Mucosa of rectum (tissue), 2 donors: ENCODE data around the gene ROR2.

ENCODE experiments used
- H3K27ac ChIP-seq, 2 donors: one replicate each; pipeline ENCODE4 v1.7.0; 2013; ENCODE audit warnings: inconsistent platforms in 2 of 2, low read depth in 2 of 2, low read length in 2 of 2
- H3K27me3 ChIP-seq, 2 donors: one replicate each; pipeline ENCODE4 v1.7.0; 2013; ENCODE audit warnings: low read length in 2 of 2; ENCODE audit not compliant: control insufficient read depth in 2 of 2, insufficient read depth in 2 of 2
- H3K36me3 ChIP-seq, 2 donors: one replicate each; pipeline ENCODE4 v1.7.0; 2013; ENCODE audit warnings: low read length in 2 of 2; ENCODE audit not compliant: control insufficient read depth in 2 of 2, insufficient read depth in 2 of 2
- H3K4me1 ChIP-seq, 2 donors: one replicate each; pipeline ENCODE4 v1.7.0; 2013; ENCODE audit warnings: low read length in 2 of 2, mild to moderate bottlenecking in 1 of 2; ENCODE audit not compliant: control insufficient read depth in 2 of 2, insufficient read depth in 2 of 2
- H3K4me3 ChIP-seq, 2 donors: one replicate each; pipeline ENCODE4 v1.7.0; 2013; ENCODE audit warnings: low read length in 2 of 2
- H3K9ac ChIP-seq, 2 donors: one replicate each; pipeline ENCODE4 v1.7.0; 2013; ENCODE audit warnings: low read length in 2 of 2, low read depth in 1 of 2, mild to moderate bottlenecking in 1 of 2
- H3K9me3 ChIP-seq, 2 donors: one replicate each; pipeline ENCODE4 v1.7.0; 2013; ENCODE audit warnings: low read length in 2 of 2; ENCODE audit not compliant: control insufficient read depth in 2 of 2
- donor health status: healthy.
- donor health status: Normal muscosa, but diverticular disease.

Gene ROR2

GRCh38 chr9:91814753-91815152 lies 135.3 kb downstream of the ROR2 start:
- H3K4me3 ChIP-seq: no peak overlapping the region
- H3K36me3 ChIP-seq: no peaks in the 10 kb centered on the region
- no peak overlapping the region for H3K9ac ChIP-seq
- H3K27me3 ChIP-seq: no peaks in the 10 kb centered on the region
- peaks cover 8 to 13% of the 10 kb centered on the region in 2 donors for H3K4me1 ChIP-seq
- no peak overlapping the region for H3K27ac ChIP-seq
- H3K9me3 ChIP-seq: no peaks in the 10 kb centered on the region

- H3K9me3 ChIP-seq: no peaks in the 10 kb centered on the region
- H3K27me3 ChIP-seq: no peaks in the 10 kb centered on the region
- H3K36me3 ChIP-seq: no peaks in the 10 kb centered on the region
- H3K4me1 ChIP-seq: peaks cover 8 to 13% of the 10 kb centered on the region in 2 donors
- no peak overlapping the region for H3K27ac ChIP-seq
- no peak overlapping the region for H3K9ac ChIP-seq
- H3K4me3 ChIP-seq: no peak overlapping the region
These were observed 135.8 kb downstream of the ROR2 start for GRCh38 chr9:91814201-91814600.

GRCh38 chr9:91813176-91813795 lies 136.7 kb downstream of the ROR2 start:
- Histone ChIP-seq H3K4me1 (peaks cover 6 to 13% of the 10 kb centered on the region in 2 donors), H3K36me3 (no peaks in the 10 kb centered on the region), H3K9ac (no peak overlapping the region), H3K4me3 (no peak overlapping the region), H3K27me3 (no peaks in the 10 kb centered on the region), H3K27ac (peak overlapping the region in 1 of 2 donors; percentile 5), H3K9me3 (no peaks in the 10 kb centered on the region)

GRCh38 chr9:91812191-91812590 lies 137.8 kb downstream of the ROR2 start:
- Histone ChIP-seq H3K4me1 (peaks cover 4 to 9% of the 10 kb centered on the region in 2 donors), H3K9me3 (no peaks in the 10 kb centered on the region), H3K9ac (no peak overlapping the region), H3K27me3 (no peaks in the 10 kb centered on the region), H3K4me3 (no peak overlapping the region), H3K36me3 (no peaks in the 10 kb centered on the region), H3K27ac (no peak overlapping the region)

- Histone ChIP-seq H3K36me3 (no peaks in the 10 kb centered on the region), H3K27me3 (no peaks in the 10 kb centered on the region), H3K9me3 (no peaks in the 10 kb centered on the region), H3K9ac (no peak overlapping the region), H3K4me1 (peaks cover 4 to 6% of the 10 kb centered on the region in 2 donors), H3K27ac (no peak overlapping the region), H3K4me3 (no peak overlapping the region)
These were observed 138.8 kb downstream of the ROR2 start for GRCh38 chr9:91811024-91811909.

- no peak overlapping the region for H3K27ac ChIP-seq
- H3K36me3 ChIP-seq: no peaks in the 10 kb centered on the region
- H3K9me3 ChIP-seq: no peaks in the 10 kb centered on the region
- no peaks in the 10 kb centered on the region for H3K27me3 ChIP-seq
- peaks cover 4 to 6% of the 10 kb centered on the region in 2 donors for H3K4me1 ChIP-seq
- no peak overlapping the region for H3K4me3 ChIP-seq
- no peak overlapping the region for H3K9ac ChIP-seq
These were observed 139.6 kb downstream of the ROR2 start for GRCh38 chr9:91810286-91810905.

GRCh38 chr9:91809581-91810285 lies 140.3 kb downstream of the ROR2 start:
- H3K9ac ChIP-seq: no peak overlapping the region
- H3K27ac ChIP-seq: no peak overlapping the region
- no peaks in the 10 kb centered on the region for H3K27me3 ChIP-seq
- H3K9me3 ChIP-seq: no peaks in the 10 kb centered on the region
- no peak overlapping the region for H3K4me3 ChIP-seq
- no peaks in the 10 kb centered on the region for H3K36me3 ChIP-seq
- peaks cover 3 to 4% of the 10 kb centered on the region in 2 donors for H3K4me1 ChIP-seq

GRCh38 chr9:91807643-91808246 lies 142.3 kb downstream of the ROR2 start:
- H3K9ac ChIP-seq: no peak overlapping the region
- no peaks in the 10 kb centered on the region for H3K36me3 ChIP-seq
- H3K4me3 ChIP-seq: no peak overlapping the region
- H3K27me3 ChIP-seq: no peaks in the 10 kb centered on the region
- H3K4me1 ChIP-seq: peaks cover 2 to 3% of the 10 kb centered on the region in 2 donors
- no peaks in the 10 kb centered on the region for H3K9me3 ChIP-seq
- no peak overlapping the region for H3K27ac ChIP-seq

- no peaks in the 10 kb centered on the region for H3K36me3 ChIP-seq
- peaks cover 0 to 3% of the 10 kb centered on the region in 2 donors for H3K4me1 ChIP-seq
- no peak overlapping the region for H3K9ac ChIP-seq
- no peak overlapping the region for H3K27ac ChIP-seq
- no peaks in the 10 kb centered on the region for H3K9me3 ChIP-seq
- no peak overlapping the region for H3K4me3 ChIP-seq
- H3K27me3 ChIP-seq: no peaks in the 10 kb centered on the region
These were observed 145.0 kb downstream of the ROR2 start for GRCh38 chr9:91805031-91805430.
